NCI-H146 (cell line): Measurements from ENCODE around the gene CENPT.
A peak's percentile ranks its signal among the peaks of the same experiment; 100 is the strongest.

ENCODE experiments used
- DNase-seq: peaks from one replicate; lab custom pipeline; 2025; lab: John Stamatoyannopoulos, UW

Gene CENPT

GRCh38 chr16:67807148-67807682 lies 40.3 kb downstream of the CENPT start:
- no peak for DNase-seq

GRCh38 chr16:67806428-67807147 lies 40.9 kb downstream of the CENPT start, which contains the start of the genes RANBP10 and TSNAXIP1:
Gene RANBP10, minus strand, starts transcription at chr16:67806560. Its CDS starts 24 bp downstream, at chr16:67806536.
Gene TSNAXIP1, plus strand, starts transcription at chr16:67806889. Its CDS starts 261 bp downstream, at chr16:67807150.
- peak; percentile 97 for DNase-seq

GRCh38 chr16:67805718-67806427 lies 41.6 kb downstream of the CENPT start:
- DNase-seq: peak; percentile 22

DNA sequence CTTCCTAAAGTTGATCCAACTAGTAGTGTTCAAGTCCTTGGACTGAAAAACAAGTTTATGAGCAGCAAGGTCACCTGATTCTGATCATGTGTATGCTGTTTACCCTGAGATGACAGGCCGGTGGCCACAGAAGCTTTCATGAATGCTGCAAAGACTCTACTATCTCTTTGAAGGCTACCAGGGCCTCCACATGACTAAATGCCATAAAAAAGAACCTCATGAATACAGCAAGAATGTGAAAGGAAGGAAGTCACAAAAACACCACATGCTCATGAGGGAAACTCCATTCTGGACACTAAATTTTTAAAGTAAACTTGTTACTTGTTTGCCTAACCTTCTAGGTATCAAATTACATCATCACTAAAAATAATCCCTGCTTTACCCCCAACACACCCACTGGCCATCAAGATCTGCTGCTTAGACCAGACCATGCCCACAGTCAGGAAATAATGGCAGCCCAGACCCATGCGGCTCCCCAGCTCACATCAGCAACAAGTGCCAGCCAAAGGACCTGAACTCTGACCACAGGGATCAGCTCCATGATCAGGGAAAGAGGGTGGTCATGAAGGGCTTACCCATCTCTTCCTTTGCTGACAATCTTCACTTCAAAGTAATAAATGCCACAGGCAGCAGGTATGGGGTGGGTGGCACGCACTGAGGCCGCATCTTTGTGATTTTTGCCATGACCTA lies 42.5 kb downstream of the CENPT start:
- DNase-seq: no peak

- no peak for DNase-seq
Measured at GRCh38 chr16:67803894-67804293, 43.6 kb downstream of the CENPT start.

GRCh38 chr16:67801883-67802282 lies 45.6 kb downstream of the CENPT start:
- DNase-seq: no peak

- DNase-seq: no peak
Measured at GRCh38 chr16:67801241-67801640, 46.3 kb downstream of the CENPT start.

- no peak for DNase-seq
Measured at GRCh38 chr16:67800338-67800926, 47.1 kb downstream of the CENPT start.

DNA sequence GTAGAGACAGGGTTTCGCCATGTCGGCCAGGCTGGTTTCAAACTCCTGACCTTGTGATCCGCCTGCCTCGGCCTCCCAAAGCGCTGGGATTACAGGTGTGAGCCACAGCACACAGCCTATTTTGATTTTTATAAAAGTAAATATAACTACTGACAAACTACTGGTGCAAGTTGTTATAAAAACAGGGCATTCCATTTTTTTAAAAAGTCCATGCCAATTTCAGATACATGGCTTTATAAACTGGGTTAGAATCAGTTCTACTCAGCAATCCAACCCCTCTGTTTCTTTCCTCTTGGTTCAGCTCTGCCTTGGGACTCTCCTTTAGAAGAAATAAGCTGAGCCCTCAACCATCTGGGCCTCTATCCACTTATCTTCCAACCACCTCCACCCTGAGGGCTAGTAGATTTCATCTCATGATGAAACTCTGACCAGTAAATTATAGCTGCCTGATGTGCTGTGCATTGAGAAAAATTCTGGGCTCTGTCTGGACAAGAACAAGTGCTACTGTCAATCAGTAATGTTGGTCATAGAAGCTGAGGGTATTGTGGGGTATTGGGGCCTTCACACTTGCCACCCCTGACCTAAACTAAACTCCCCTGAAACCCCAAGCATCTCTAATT lies 51.3 kb downstream of the CENPT start:
- DNase-seq: no peak

DNA sequence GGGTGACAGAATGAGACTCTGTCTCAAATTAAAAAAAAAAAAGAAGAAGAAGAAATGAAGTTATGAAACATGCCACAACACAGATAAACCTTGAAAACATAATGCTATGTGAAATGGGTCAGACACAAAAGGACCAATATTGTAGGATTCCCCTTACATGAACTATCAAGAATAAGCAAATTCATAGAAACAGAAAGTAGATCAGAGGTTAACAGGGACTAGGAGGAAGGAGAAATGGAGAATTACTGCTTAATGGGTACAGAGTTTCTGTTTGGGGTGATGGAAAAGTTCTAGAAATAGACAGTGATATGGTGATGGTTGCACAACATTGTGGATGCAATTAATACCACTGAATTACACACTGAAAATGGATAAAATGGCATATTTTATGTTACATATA lies 57.4 kb downstream of the CENPT start:
- no peak for DNase-seq

DNA sequence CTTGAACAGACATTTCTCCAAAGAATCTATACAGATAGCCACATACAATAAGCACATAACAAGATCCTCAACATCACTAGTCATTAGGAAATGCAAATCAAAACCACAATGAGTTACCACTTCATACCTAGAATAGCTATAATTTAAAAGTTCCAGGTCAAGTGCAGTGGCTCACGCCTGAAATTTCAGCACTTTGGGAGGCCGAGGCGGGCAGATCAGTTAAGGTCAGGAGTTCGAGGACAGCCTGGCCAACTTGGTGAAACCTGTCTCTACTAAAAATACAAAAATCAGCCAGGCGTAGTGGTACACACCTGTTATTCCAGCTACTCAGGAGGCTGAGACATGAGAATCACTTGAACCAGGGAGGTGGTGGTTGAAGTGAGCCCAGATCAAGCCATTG lies 61.0 kb downstream of the CENPT start:
- DNase-seq: no peak

- no peak for DNase-seq
Measured at GRCh38 chr16:67783353-67783725, 64.2 kb downstream of the CENPT start.

DNA sequence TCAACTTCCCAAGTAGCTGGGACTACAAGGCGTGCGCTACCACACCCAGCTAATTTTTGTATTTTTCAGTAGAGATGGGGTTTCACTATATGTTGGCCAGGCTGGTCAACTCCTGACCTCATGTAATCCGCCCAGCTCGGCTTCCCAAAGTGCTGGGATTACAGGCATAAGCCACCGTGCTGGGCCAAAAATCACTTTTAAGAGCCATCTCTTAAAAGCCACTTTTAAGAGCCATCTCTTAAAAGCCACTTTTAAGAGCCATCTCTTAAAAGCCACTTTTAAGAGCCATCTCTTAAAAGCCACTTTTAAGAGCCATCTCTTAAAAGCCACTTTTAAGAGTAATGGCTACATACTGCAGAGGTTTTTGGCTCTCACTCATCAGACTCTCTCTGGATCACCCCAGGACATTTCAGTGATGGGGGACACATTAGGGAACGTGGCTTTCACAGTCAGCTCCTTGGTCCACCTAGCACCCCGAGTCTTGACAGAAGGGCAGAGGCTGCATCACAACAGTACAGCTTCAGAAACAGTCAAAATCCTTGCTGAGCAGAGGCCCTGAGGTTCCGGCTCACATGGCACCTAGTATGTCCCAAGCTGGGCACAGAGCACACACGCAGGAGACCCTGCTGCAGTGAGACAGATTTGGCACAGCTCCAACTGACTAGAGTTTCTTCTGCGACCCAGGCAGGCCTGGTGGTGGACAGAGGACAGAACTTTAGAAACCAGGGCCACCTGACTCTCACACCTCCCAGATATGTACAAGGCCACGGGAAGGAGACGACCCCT lies 64.7 kb downstream of the CENPT start:
- no peak for DNase-seq

- DNase-seq: no peak
Measured at GRCh38 chr16:67781565-67781921, 66.0 kb downstream of the CENPT start.

DNA sequence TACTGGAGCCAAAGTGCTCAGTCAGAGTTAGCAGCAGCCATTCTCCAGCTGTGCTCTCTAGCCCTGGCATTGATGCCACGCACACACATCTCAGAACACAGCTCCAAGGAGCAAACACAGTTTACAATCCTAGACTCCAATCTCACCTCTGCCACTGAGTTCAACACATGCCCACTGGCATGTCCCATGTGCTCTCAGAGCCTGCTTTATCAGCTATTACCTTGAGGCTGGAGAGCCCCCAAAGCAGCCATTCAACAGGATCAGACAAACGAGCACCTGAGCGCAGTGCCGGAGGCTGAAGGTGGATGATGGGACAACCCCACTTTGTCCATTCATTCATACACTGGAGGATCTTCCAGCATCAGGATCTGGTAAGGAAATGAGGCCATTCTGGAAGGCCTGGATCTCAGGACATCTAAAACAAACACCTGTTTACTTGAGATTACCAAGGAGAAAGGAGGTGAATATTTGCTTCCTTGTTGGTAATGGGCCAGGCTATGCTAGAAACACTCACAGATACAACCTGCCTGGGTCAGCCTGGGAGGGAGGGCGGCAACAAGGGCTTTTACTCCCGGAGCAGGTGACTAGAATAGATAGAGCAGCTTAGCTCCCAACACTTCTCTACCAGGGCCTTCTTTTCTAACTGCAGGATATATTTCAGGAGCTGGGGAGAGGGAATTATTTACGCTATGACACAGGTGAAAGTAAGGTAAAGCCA lies 66.5 kb downstream of the CENPT start:
- DNase-seq: no peak

GRCh38 chr16:67779256-67780014 lies 68.1 kb downstream of the CENPT start:
- no peak for DNase-seq
